HEK293 (cell line): Measurements from ENCODE around the gene DHX57.
"Not testable (repeated sequence)": the region's sequence is repeated elsewhere in the genome, so short reads cannot be mapped to it uniquely, and the experiment has no call there.

Experiments used
- CTCF ChIA-PET: fragments of 350-600 bp; formaldehyde crosslinking; extraction: SDS; loops from one replicate; lab custom pipeline; 2021; ENCODE audit warnings: antibody characterized with exemption; lab: Yijun Ruan, JAX
- POLR2A ChIA-PET: fragments of 300-600 bp; formaldehyde crosslinking; extraction: SDS; loops from one replicate; lab custom pipeline; 2020; ENCODE audit warnings: antibody characterized with exemption, inconsistent platforms; lab: Yijun Ruan, JAX
- H3K27ac ChIP-seq: fragments of 200-500 bp; sonication (Bioruptor generic); 2 replicates; pipeline ENCODE4 v1.5.1; 2014; ENCODE audit warnings: low read depth, low read length, control low read depth, inconsistent platforms; ENCODE audit errors: extremely low read depth
- H3K36me3 ChIP-seq, 2 experiments: fragments of 200-500 bp in 1 of 2; sonication (Bioruptor generic) in 1 of 2; 1 replicate in 1 of 2; 2 replicates in 1 of 2; pipeline ENCODE4 v1.5.1; 2014 to 2017; ENCODE audit warnings: inconsistent platforms in 2 of 2, low read length in 2 of 2; ENCODE audit not compliant: control insufficient read depth in 2 of 2, insufficient read depth in 1 of 2
- H3K4me1 ChIP-seq: fragments of 200-500 bp; sonication (Bioruptor generic); 2 replicates; pipeline ENCODE4 v1.5.1; 2014; ENCODE audit warnings: mild to moderate bottlenecking, low read length, inconsistent platforms; ENCODE audit not compliant: control insufficient read depth, insufficient read depth
- H3K4me3 ChIP-seq: 2 replicates; pipeline ENCODE4 v1.5.1; 2011; ENCODE audit warnings: low read depth, mild to moderate bottlenecking, control low read depth, low read length, moderate library complexity
- H3K9me3 ChIP-seq: fragments of 200-500 bp; sonication (Bioruptor generic); 2 replicates; pipeline ENCODE4 v1.5.1; 2014; ENCODE audit warnings: low read depth, low read length, inconsistent platforms; ENCODE audit not compliant: control insufficient read depth, insufficient read depth
- BCL11A ChIP-seq: fragments of 450-650 bp; formaldehyde crosslinking; IDR thresholded peaks from 2 replicates; pipeline ENCODE4 v1.5.1; 2016; ENCODE audit warnings: low read depth, missing biosample characterization, missing genetic modification characterization
- BCL11B ChIP-seq: fragments of 450-650 bp; formaldehyde crosslinking; IDR thresholded peaks from 2 replicates; pipeline ENCODE4 v1.5.1; 2016; ENCODE audit warnings: low read depth, missing biosample characterization, missing genetic modification characterization
- KLF10 ChIP-seq: fragments of 450-650 bp; IDR thresholded peaks from 2 replicates; pipeline ENCODE4 v1.5.1; 2018; ENCODE audit warnings: missing biosample characterization, mild to moderate bottlenecking, missing genetic modification characterization
- MEIS1 ChIP-seq: sonication (generic); formaldehyde crosslinking; IDR thresholded peaks from 2 replicates; pipeline ENCODE4 v1.8.1; 2022; ENCODE audit warnings: missing genetic modification reagents, mild to moderate bottlenecking, borderline replicate concordance
- REPIN1 ChIP-seq: fragments of 450-650 bp; formaldehyde crosslinking; IDR thresholded peaks from 2 replicates; pipeline ENCODE4 v1.5.1; 2017; ENCODE audit warnings: missing biosample characterization, missing genetic modification characterization, low read depth
- YY1 ChIP-seq: fragments of 450-650 bp; formaldehyde crosslinking; IDR thresholded peaks from 2 replicates; pipeline ENCODE4 v1.5.1; 2018; ENCODE audit warnings: missing biosample characterization, missing genetic modification characterization
- ZEB2 ChIP-seq: fragments of 450-650 bp; formaldehyde crosslinking; IDR thresholded peaks from 2 replicates; pipeline ENCODE4 v1.5.1; 2016; ENCODE audit warnings: missing biosample characterization, missing genetic modification characterization
- ZNF146 ChIP-seq: fragments of 450-650 bp; formaldehyde crosslinking; IDR thresholded peaks from 2 replicates; pipeline ENCODE4 v1.5.1; 2016; ENCODE audit warnings: missing biosample characterization, missing genetic modification characterization
- ZNF155 ChIP-seq: fragments of 450-650 bp; formaldehyde crosslinking; IDR thresholded peaks from 2 replicates; pipeline ENCODE4 v1.5.1; 2016; ENCODE audit warnings: missing biosample characterization, missing genetic modification characterization
- ZNF174 ChIP-seq: fragments of 450-650 bp; formaldehyde crosslinking; IDR thresholded peaks from 2 replicates; pipeline ENCODE4 v1.5.0; 2017; ENCODE audit warnings: missing biosample characterization, mild to moderate bottlenecking, missing genetic modification characterization
- ZNF302 ChIP-seq: fragments of 450-650 bp; formaldehyde crosslinking; IDR thresholded peaks from 2 replicates; pipeline ENCODE4 v1.5.1; 2016; ENCODE audit warnings: missing biosample characterization, missing genetic modification characterization, low read depth
- ZNF311 ChIP-seq: fragments of 450-650 bp; formaldehyde crosslinking; IDR thresholded peaks from 2 replicates; pipeline ENCODE4 v1.5.1; 2017; ENCODE audit warnings: missing biosample characterization, missing genetic modification characterization, borderline replicate concordance
- ZNF341 ChIP-seq: fragments of 450-650 bp; formaldehyde crosslinking; IDR thresholded peaks from 2 replicates; pipeline ENCODE4; 2016; ENCODE audit warnings: low read depth, missing biosample characterization, missing genetic modification characterization
- ZNF518A ChIP-seq: fragments of 450-650 bp; formaldehyde crosslinking; conservative IDR thresholded peaks from 2 replicates; pipeline ENCODE4 v1.5.1; 2016; ENCODE audit warnings: low read depth, missing biosample characterization, missing genetic modification characterization
- ZNF548 ChIP-seq: fragments of 450-650 bp; formaldehyde crosslinking; IDR thresholded peaks from 2 replicates; pipeline ENCODE4 v1.5.1; 2016; ENCODE audit warnings: missing biosample characterization, missing genetic modification characterization
- ZNF664 ChIP-seq: fragments of 450-650 bp; formaldehyde crosslinking; IDR thresholded peaks from 2 replicates; pipeline ENCODE4 v1.5.1; 2016; ENCODE audit warnings: missing biosample characterization, missing genetic modification characterization
- ZNF692 ChIP-seq: fragments of 450-650 bp; formaldehyde crosslinking; IDR thresholded peaks from 2 replicates; pipeline ENCODE4 v1.5.1; 2016; ENCODE audit warnings: missing biosample characterization, missing genetic modification characterization
- ZNF707 ChIP-seq: fragments of 450-650 bp; formaldehyde crosslinking; IDR thresholded peaks from 2 replicates; pipeline ENCODE4 v1.5.1; 2016; ENCODE audit warnings: missing biosample characterization, missing genetic modification characterization
- ZNF785 ChIP-seq: fragments of 450-650 bp; formaldehyde crosslinking; IDR thresholded peaks from 2 replicates; pipeline ENCODE4 v1.5.1; 2016; ENCODE audit warnings: missing biosample characterization, missing genetic modification characterization
- ZSCAN30 ChIP-seq: fragments of 450-650 bp; IDR thresholded peaks from 2 replicates; pipeline ENCODE4 v1.5.1; 2018; ENCODE audit warnings: missing biosample characterization, mild to moderate bottlenecking, missing genetic modification characterization, moderate library complexity
- TF ChIP-seq, protein P1 (sequence below): fragments of 450-650 bp; formaldehyde crosslinking; IDR thresholded peaks from 2 replicates; pipeline ENCODE4 v1.5.1; 2016; ENCODE audit warnings: missing biosample characterization, missing genetic modification characterization
- TF ChIP-seq, protein P2 (sequence below): fragments of 450-650 bp; formaldehyde crosslinking; IDR thresholded peaks from 2 replicates; pipeline ENCODE4 v1.5.1; 2016; ENCODE audit warnings: missing biosample characterization, missing genetic modification characterization, borderline replicate concordance

Gene DHX57

DNA sequence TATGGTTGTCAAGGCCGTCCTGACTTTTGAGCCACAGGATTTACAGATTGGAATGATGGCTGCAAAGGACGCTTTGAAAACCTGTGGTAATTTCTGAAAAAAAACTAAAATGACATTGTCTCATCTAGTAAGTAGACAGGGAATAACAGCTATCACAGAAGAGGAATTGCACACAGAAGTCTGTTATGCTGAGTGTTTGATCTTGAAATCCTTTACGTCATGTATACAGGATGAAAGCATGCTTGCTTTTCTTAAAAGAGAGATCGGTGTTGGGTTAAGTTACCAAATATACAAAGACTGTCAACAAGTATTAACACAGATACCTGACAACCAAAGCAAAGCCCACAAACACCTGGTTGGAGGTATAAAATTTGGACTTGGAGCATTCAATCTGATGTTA, 112.0 kb downstream of the DHX57 start (continued):
- TF ChIP-seq ZNF341 (tag by site-specific recombination) (no peak), REPIN1 (no peak), BCL11A (tag by site-specific recombination) (no peak), ZNF707 (tag by site-specific recombination) (no peak), ZNF518A (tag by site-specific recombination) (no peak), KLF10 (tag by site-specific recombination) (no peak), ZNF311 (tag by site-specific recombination) (no peak), ZNF174 (tag by site-specific recombination) (no peak), ZEB2 (tag by site-specific recombination) (no peak), ZSCAN30 (tag by site-specific recombination) (no peak), ZNF146 (tag by site-specific recombination) (no peak)

DNA sequence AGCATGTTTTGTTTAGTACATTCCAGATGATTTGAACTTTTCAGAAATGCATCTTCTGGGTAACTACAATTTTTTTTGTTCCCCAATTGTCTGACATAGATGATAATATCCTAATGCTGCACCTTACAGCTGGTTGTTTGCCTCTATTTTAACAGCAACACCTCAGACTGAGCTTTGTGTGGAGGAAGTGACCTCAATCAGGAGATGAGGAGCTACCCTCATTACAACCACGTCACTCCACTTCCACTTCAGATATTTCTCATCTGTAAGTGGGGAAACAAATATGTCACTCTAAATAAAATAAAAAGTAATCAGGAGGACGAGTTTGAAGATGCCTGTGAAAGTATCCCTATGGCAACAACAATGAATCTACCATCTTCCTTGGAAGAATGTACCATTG, 112.5 kb downstream of the DHX57 start:
- ChIA-PET POLR2A (interaction anchor here (6.8 kb wide), 1 partner anchor 12 kb away, joined by 65 read pairs; the partner anchor contains the start of gene SRSF7), CTCF (no interaction called here)
- H3K36me3 ChIP-seq = no peaks in the 10 kb centered on the region

DNA sequence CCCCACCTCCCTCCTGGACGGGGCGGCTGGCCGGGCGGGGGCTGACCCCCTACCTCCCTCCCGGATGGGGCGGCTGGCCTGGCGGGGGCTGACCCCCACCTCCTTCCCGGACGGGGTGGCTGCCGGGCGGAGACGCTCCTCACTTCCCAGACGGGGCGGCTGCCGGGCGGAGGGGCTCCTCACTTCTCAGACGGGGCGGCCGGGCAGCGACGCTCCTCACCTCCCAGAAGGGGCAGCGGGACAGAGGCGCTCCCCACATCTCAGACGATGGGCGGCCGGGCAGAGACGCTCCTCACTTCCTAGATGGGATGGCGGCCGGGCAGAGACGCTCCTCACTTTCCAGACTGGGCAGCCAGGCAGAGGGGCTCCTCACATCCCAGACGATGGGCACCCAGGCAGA, 119.8 kb downstream of the DHX57 start:
- H3K27ac ChIP-seq, POLR2A ChIA-PET, H3K4me1 ChIP-seq, H3K9me3 ChIP-seq, CTCF ChIA-PET, H3K4me3 ChIP-seq, H3K36me3 ChIP-seq: not testable (repeated sequence)

More for the DNA sequence above, 112.5 kb downstream of the DHX57 start:
- Histone ChIP-seq H3K9me3 (no peaks in the 10 kb centered on the region), H3K4me1 (no peaks in the 10 kb centered on the region), H3K27ac (no peak overlapping the region), H3K4me3 (no peak overlapping the region)
- TF ChIP-seq, protein P1, sequence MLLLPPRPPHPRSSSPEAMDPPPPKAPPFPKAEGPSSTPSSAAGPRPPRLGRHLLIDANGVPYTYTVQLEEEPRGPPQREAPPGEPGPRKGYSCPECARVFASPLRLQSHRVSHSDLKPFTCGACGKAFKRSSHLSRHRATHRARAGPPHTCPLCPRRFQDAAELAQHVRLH = no peak
- TF ChIP-seq MEIS1 (CRISPR knock-in tag) (no peak), BCL11B (tag by site-specific recombination) (no peak), ZNF302 (tag by site-specific recombination) (no peak), ZNF548 (tag by site-specific recombination) (no peak), ZNF785 (tag by site-specific recombination) (no peak), ZNF155 (no peak), ZNF692 (tag by site-specific recombination) (no peak), ZNF664 (tag by site-specific recombination) (no peak), YY1 (no peak)
- TF ChIP-seq, protein P2, sequence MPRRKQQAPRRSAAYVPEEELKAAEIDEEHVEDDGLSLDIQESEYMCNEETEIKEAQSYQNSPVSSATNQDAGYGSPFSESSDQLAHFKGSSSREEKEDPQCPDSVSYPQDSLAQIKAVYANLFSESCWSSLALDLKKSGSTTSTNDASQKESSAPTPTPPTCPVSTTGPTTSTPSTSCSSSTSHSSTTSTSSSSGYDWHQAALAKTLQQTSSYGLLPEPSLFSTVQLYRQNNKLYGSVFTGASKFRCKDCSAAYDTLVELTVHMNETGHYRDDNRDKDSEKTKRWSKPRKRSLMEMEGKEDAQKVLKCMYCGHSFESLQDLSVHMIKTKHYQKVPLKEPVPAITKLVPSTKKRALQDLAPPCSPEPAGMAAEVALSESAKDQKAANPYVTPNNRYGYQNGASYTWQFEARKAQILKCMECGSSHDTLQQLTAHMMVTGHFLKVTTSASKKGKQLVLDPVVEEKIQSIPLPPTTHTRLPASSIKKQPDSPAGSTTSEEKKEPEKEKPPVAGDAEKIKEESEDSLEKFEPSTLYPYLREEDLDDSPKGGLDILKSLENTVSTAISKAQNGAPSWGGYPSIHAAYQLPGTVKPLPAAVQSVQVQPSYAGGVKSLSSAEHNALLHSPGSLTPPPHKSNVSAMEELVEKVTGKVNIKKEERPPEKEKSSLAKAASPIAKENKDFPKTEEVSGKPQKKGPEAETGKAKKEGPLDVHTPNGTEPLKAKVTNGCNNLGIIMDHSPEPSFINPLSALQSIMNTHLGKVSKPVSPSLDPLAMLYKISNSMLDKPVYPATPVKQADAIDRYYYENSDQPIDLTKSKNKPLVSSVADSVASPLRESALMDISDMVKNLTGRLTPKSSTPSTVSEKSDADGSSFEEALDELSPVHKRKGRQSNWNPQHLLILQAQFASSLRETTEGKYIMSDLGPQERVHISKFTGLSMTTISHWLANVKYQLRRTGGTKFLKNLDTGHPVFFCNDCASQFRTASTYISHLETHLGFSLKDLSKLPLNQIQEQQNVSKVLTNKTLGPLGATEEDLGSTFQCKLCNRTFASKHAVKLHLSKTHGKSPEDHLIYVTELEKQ = no peak
